Measurements from ENCODE around the gene IFRD1. TPM values are rescaled to one million over a fixed set of nuclear protein-coding genes. Genes with fewer than 3 reads are reported as not detected.

Gene IFRD1

Small RNA genes lying within 50 kb of the gene (small RNA-seq; reads per million reads assigned to genes)
- gene AC079741.1: not detected

Data from skeletal muscle satellite cell (primary cell).